CD14-positive monocyte (primary cell): ENCODE measurements around the gene NDUFA13. TPM values are rescaled to one million over a fixed set of nuclear protein-coding genes. Genes with fewer than 3 reads are reported as not detected.

Experiments
- DNase-seq, 3 donors: peaks; one replicate each; pipeline ENCODE4 v3.0.0-alpha.2; 2011 to 2022
- H2AFZ ChIP-seq: 2 replicates; pipeline ENCODE4 v1.6.0; 2012; ENCODE audit warnings: mild to moderate bottlenecking, low read depth, low read length, inconsistent platforms; ENCODE audit not compliant: insufficient read depth, poor library complexity, severe bottlenecking
- H3K27ac ChIP-seq, 2 donors: 1 replicate in 1 of 2; 2 replicates in 1 of 2; pipeline ENCODE4 v1.5.1; 2012 to 2013; ENCODE audit warnings: low read length in 2 of 2, control low read depth in 1 of 2, inconsistent platforms in 1 of 2, low read depth in 1 of 2, mild to moderate bottlenecking in 1 of 2
- H3K27me3 ChIP-seq, 2 donors: one replicate each; pipeline versions ENCODE4 v1.6.0 to v1.6.1; 2011 to 2013; ENCODE audit warnings: low read length in 2 of 2; ENCODE audit not compliant: control insufficient read depth in 2 of 2, insufficient read depth in 2 of 2
- H3K36me3 ChIP-seq, 2 donors: replicated peaks in 1 of 2; 1 replicate in 1 of 2; 2 replicates in 1 of 2; pipeline versions ENCODE4 v1.5.1 to v1.6.1; 2012 to 2013; ENCODE audit warnings: low read length in 2 of 2, control low read depth in 1 of 2, inconsistent platforms in 1 of 2, mild to moderate bottlenecking in 1 of 2; ENCODE audit not compliant: insufficient read depth in 2 of 2, control insufficient read depth in 1 of 2
- H3K4me1 ChIP-seq, 2 donors: 1 replicate in 1 of 2; 2 replicates in 1 of 2; pipeline versions ENCODE4 v1.5.1 to v1.6.1; 2012 to 2013; ENCODE audit warnings: low read length in 2 of 2, control low read depth in 1 of 2, inconsistent platforms in 1 of 2, mild to moderate bottlenecking in 1 of 2, moderate library complexity in 1 of 2; ENCODE audit not compliant: insufficient read depth in 2 of 2, control insufficient read depth in 1 of 2
- H3K4me2 ChIP-seq: replicated peaks from 2 replicates; pipeline ENCODE3; 2012; ENCODE audit warnings: low read length, moderate library complexity, mild to moderate bottlenecking; ENCODE audit not compliant: poor library complexity, severe bottlenecking; ENCODE audit errors: extremely low read depth
- H3K4me3 ChIP-seq, 3 experiments: fragments of 200-600 bp in 1 of 3; sonication (generic) in 1 of 3; replicated peaks in 1 of 3; 1 replicate in 2 of 3; 2 replicates in 1 of 3; pipeline ENCODE4 v1.5.1; 2011 to 2013; ENCODE audit warnings: low read length in 3 of 3, mild to moderate bottlenecking in 3 of 3, control low read depth in 2 of 3, low read depth in 2 of 3, inconsistent platforms in 1 of 3, moderate library complexity in 1 of 3
- H3K79me2 ChIP-seq: 2 replicates; pipeline ENCODE4 v1.6.0; 2012; ENCODE audit warnings: mild to moderate bottlenecking, control low read depth, inconsistent platforms, low read length, moderate library complexity; ENCODE audit not compliant: insufficient read depth
- H3K9ac ChIP-seq: 2 replicates; pipeline ENCODE4 v1.6.0; 2017; ENCODE audit warnings: low read length, mild to moderate bottlenecking; ENCODE audit not compliant: insufficient read depth, poor library complexity, severe bottlenecking
- H3K9me3 ChIP-seq, 2 donors: replicated peaks in 1 of 2; 1 replicate in 1 of 2; 2 replicates in 1 of 2; pipeline versions ENCODE4 v1.5.1 to v1.6.1; 2012 to 2013; ENCODE audit warnings: low read length in 2 of 2, control low read depth in 1 of 2; ENCODE audit not compliant: control insufficient read depth in 1 of 2, insufficient read depth in 1 of 2
- H4K20me1 ChIP-seq: 2 replicates; pipeline ENCODE4 v1.6.0; 2012; ENCODE audit warnings: mild to moderate bottlenecking, low read length, control low read depth, moderate library complexity; ENCODE audit not compliant: insufficient read depth
- H3K27ac Mint-ChIP-seq, 7 donors: one replicate each; pipeline ENCODE4 v1.8.0; 2020; ENCODE audit warnings: mild to moderate bottlenecking in 7 of 7, mixed read lengths in 7 of 7, moderate library complexity in 6 of 7, inconsistent platforms in 2 of 7
- H3K27me3 Mint-ChIP-seq, 3 donors: one replicate each; pipeline ENCODE4 v1.8.0; 2021 to 2022; ENCODE audit warnings: low read depth in 3 of 3, mild to moderate bottlenecking in 3 of 3, mixed read lengths in 3 of 3, moderate library complexity in 3 of 3, inconsistent platforms in 1 of 3
- H3K36me3 Mint-ChIP-seq, 2 donors: one replicate each; pipeline ENCODE4 v1.8.0; 2020; ENCODE audit warnings: mixed read lengths in 2 of 2, inconsistent platforms in 1 of 2, mild to moderate bottlenecking in 1 of 2
- H3K4me1 Mint-ChIP-seq: one replicate; pipeline ENCODE4 v1.8.0; 2020; ENCODE audit warnings: mild to moderate bottlenecking, mixed read lengths
- H3K4me3 Mint-ChIP-seq, 2 donors: one replicate each; pipeline ENCODE4 v1.8.0; 2020; ENCODE audit warnings: mild to moderate bottlenecking in 2 of 2, mixed read lengths in 2 of 2, moderate library complexity in 1 of 2
- H3K9me3 Mint-ChIP-seq, 7 donors: one replicate each; pipeline ENCODE4 v1.8.0; 2020 to 2022; ENCODE audit warnings: mixed read lengths in 7 of 7, mild to moderate bottlenecking in 6 of 7, moderate library complexity in 6 of 7, inconsistent platforms in 2 of 7
- WGBS: methylation state at CpG from one replicate; pipeline ENCODE4 v1.1.5; 2013; ENCODE audit warnings: missing lambda C conversion rate; ENCODE audit not compliant: insufficient coverage; 5-methylcytosine and 5-hydroxymethylcytosine counted together
- intact Hi-C, 2 donors: fragments of 100-400 bp; cut with micrococcal nuclease; formaldehyde crosslinking; loops; one replicate each; pipeline versions ENCODE4 v1.15.0 to v1.15.1; 2023
- polyA plus RNA-seq, 3 donors: library from polyadenylated mRNA; depleted of rRNA in 1 of 3; unstranded in 2 of 3; stranded (reverse) in 1 of 3; fragments of 300-500 nt in 2 of 3; fragments of >200 nt in 1 of 3; fragmentation: Illumina TruSeq in 2 of 3; gene quantifications; 1 replicate in 2 of 3; 2 replicates in 1 of 3; pipeline ENCODE4 v1.2.3, GENCODE V29; 2012 to 2021
- TF ChIP-seq, protein P1 (sequence below): fragments of 200-600 bp; IDR thresholded peaks from one replicate; pipeline ENCODE4 v1.8.0; 2022; ENCODE audit warnings: antibody characterized with exemption, mild to moderate bottlenecking

The NDUFA13 gene
- polyA plus RNA-seq, 3 donors: 86.7 to 433 (median 361) TPM

DNA sequence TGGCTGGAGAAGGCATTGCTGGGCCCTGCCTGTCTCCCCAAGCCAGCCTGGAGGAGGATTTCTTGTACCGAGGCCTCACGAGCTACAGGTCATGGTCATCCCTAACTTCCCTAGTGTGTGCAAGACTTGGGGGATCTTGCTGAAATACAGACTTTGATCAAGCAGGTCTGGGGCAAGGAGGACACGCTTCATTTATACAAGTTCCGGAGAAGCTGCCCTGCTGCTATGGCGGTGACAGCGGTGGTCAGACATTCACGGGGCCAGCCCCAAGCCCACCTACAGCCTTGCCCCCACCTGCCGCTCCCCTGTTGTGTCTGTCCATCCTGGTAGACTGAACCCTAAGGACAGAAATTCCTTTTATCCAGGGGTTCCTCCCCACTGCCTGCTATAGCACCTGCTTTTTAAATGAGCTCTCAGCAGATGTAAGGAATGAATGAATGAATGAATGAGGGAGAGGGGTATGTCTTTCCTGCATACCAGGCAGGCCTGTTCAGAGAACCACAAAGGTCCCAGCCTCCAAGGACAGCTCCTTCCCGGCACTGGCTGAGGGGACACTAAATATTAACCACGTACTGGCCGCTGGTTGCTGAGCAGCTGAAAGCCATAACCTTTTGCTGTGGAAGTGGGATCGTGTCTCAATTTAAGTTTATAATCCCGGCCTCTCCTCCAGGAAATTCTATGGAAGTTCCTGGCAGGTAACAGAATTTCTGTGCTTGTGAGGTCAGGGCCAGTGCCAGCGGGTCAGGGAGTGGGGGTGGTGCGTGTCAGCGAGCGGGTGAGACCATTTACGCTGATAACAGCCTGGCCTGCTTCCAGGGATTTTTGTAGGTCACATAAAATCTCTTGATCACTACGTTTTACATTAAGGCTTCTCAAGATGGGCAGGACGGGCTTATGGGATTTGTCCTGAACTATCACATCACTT is 27.8 kb upstream of the NDUFA13 start:
- Mint-ChIP-seq H3K27ac (peak overlapping the region; percentile 94 to 97 (median 96)), H3K9me3 (no peaks in the 10 kb centered on the region), H3K36me3 (peaks cover 24 to 49% of the 10 kb centered on the region in 2 donors), H3K4me3 (peak overlapping the region in 1 of 2 donors; percentile 62), H3K4me1 (peaks cover 39% of the 10 kb centered on the region), H3K27me3 (peaks cover 0 to 4% (median 0%) of the 10 kb centered on the region in 3 donors)
- DNase-seq: no peak
- Histone ChIP-seq H3K27me3 (no peaks in the 10 kb centered on the region), H3K9ac (peak overlapping the region; percentile 69), H3K9me3 (no peaks in the 10 kb centered on the region), H3K4me2 (peak overlapping the region; percentile 67), H3K4me1 (peaks cover 23 to 32% of the 10 kb centered on the region in 2 donors), H3K79me2 (peaks cover 82% of the 10 kb centered on the region), H3K4me3 (no peak overlapping the region), H3K27ac (peak overlapping the region; percentile 87 to 94), H3K36me3 (peaks cover 26 to 48% of the 10 kb centered on the region in 2 donors), H4K20me1 (peaks cover 37% of the 10 kb centered on the region), H2AFZ (peak overlapping the region; percentile 71)
- intact Hi-C loops: loop anchor here (2.0 to 5.0 kb wide), 2 partner anchors 81 to 121 kb away; partner anchors contain the start of gene GATAD2A (in 1 of the 2)
- 89% methylated on average over 18 of the region's 20 CpGs for WGBS
- TF ChIP-seq, protein P1, sequence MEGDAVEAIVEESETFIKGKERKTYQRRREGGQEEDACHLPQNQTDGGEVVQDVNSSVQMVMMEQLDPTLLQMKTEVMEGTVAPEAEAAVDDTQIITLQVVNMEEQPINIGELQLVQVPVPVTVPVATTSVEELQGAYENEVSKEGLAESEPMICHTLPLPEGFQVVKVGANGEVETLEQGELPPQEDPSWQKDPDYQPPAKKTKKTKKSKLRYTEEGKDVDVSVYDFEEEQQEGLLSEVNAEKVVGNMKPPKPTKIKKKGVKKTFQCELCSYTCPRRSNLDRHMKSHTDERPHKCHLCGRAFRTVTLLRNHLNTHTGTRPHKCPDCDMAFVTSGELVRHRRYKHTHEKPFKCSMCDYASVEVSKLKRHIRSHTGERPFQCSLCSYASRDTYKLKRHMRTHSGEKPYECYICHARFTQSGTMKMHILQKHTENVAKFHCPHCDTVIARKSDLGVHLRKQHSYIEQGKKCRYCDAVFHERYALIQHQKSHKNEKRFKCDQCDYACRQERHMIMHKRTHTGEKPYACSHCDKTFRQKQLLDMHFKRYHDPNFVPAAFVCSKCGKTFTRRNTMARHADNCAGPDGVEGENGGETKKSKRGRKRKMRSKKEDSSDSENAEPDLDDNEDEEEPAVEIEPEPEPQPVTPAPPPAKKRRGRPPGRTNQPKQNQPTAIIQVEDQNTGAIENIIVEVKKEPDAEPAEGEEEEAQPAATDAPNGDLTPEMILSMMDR: no peak

DNA sequence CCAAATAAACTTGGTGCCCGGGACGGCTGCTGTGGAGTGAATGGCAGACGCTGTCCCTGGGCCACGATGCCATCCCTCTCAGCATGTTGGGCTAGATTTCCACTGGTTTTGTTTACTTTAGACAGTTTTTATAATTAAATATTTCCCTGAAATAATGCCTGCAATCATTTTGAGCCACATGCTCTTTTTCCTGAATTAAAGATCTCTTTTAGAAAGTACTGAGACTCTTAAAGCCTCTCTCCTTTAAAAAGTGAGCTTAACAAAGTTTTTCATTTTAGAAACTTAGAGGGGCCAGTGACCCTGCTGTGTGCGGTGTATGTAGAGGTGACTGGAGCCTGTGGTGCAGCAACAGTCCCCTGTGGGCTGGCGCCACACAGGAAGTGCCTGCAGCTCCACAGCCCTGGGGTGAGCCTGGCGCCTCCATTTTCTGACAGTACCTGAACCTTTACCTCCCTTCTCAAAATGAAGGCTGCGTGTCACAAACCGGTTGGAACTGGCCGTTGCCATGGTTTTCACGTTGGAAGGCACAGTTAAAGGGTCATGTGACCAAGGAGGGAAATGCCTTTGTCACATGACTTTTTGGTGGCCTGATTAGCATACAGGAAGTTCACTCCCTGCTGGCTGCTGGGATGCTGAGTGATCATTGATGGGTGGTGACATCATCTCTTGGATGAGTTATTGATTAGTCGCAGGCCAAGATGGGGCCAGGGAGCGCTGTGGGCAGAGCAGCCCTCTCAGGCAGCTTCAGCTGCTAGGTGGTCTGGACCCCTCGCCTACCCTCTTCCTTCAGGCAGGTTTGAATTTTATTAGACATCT is 26.9 kb upstream of the NDUFA13 start:
- peaks cover 0 to 4% (median 0%) of the 10 kb centered on the region in 3 donors for H3K27me3 Mint-ChIP-seq
- no peaks in the 10 kb centered on the region for H3K27me3 ChIP-seq
- peaks cover 35% of the 10 kb centered on the region for H4K20me1 ChIP-seq
- DNase-seq: peak; percentile 93 to 99 (median 98)
- no peaks in the 10 kb centered on the region for H3K9me3 Mint-ChIP-seq
- intact Hi-C loops: loop anchor here (2.0 to 5.0 kb wide), 2 partner anchors 82 to 122 kb away; partner anchors contain the start of gene GATAD2A (in 1 of the 2)
- peak overlapping the region; percentile 71 for H2AFZ ChIP-seq
- no peaks in the 10 kb centered on the region for H3K9me3 ChIP-seq
- H3K36me3 ChIP-seq: peaks cover 30 to 52% of the 10 kb centered on the region in 2 donors
- H3K9ac ChIP-seq: peak overlapping the region; percentile 69
- peak overlapping the region; percentile 94 to 97 (median 96) for H3K27ac Mint-ChIP-seq
- peaks cover 39% of the 10 kb centered on the region for H3K4me1 Mint-ChIP-seq
- H3K4me2 ChIP-seq: peak overlapping the region; percentile 67
- TF ChIP-seq, protein P1: no peak
- H3K36me3 Mint-ChIP-seq: peaks cover 27 to 55% of the 10 kb centered on the region in 2 donors
- 18% methylated on average over 6 of the region's 14 CpGs for WGBS
- peak overlapping the region; percentile 62 to 75 for H3K4me3 Mint-ChIP-seq
- peak overlapping the region; percentile 0 to 63 (median 9) for H3K4me3 ChIP-seq
- H3K79me2 ChIP-seq: peaks cover 76% of the 10 kb centered on the region
- H3K4me1 ChIP-seq: peaks cover 23 to 32% of the 10 kb centered on the region in 2 donors
- H3K27ac ChIP-seq: peak overlapping the region; percentile 87 to 94
